GM21390 (cell line): ENCODE results near the gene ARNT2.
"Not testable (repeated sequence)": the region's sequence is repeated elsewhere in the genome, so short reads cannot be mapped to it uniquely, and the experiment has no call there.

ENCODE experiments used
- ATAC-seq: cut with Tn5 transposase; IDR thresholded peaks from one replicate; pipeline ENCODE4 v1.9.1; 2021; ENCODE audit not compliant: unreplicated experiment

The ARNT2 gene

DNA sequence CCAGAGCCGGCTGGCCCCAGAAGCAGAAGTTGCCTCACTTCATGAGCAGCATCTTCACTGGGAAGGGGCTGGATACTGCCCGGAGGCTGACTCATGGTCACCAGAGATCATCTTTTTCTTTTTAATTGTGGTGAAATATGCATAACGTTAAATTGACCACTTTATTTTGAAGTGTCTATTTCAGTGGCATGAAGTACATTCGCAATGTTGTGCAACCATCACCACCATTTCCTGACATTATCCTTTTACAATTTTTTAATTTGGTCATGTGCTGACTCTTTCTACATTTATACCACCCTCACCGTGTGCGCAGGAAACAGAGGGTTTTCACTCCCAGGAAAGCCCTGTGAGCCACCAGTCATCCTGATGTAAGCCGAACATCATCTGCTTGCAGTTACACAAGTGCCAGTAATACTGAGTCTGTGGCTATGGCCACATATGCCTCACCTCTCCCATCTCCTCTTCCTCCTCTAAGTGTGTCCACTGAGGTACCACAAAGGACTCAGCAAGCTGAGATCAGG, 239.3 kb downstream of the ARNT2 start:
- no peak for ATAC-seq

DNA sequence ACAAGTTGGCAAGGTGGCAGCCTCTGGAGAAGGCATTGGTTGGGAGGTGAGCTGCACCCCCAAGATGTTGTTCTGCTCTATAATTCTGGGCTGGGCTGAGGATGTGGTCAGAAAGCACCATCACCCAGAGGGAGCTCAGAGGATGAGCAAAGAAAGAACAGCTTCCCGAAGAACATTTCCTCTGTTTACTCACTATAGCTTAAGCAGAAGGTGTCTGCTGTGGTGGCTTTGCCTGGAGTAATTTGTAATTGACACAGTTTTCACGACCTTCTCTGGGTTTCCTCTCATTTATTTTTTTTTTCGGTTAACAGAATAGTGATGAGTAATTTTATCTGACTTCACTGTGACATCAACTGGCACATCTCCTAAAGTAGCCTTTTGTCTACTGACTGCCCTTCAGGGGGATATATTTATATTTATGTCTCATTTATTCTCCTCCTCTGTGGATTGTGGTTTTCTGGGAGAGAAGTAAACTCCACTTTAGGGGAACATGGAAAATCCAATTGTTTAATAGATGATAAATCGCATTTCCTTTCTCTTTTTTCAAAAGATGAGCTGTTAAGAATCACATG, 241.4 kb downstream of the ARNT2 start:
- ATAC-seq, result no peak

DNA sequence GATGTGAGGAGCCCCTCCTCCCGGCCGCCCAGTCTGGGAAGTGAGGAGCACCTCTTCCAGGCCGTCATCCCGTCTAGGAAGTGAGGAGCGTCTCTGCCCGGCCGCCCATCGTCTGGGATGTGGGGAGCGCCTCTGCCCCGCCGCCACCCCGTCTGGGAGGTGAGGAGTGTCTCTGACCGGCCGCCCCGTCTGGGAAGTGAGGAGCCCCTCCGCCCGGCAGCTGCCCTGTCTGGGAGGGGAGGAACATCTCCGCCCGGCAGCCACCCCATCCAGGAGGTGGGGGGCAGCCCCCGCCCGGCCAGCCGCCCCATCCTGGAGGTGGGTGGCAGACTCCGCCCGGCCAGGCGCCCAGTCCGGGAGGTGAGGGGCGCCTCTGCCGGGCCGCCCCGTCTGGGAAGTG, 243.2 kb downstream of the ARNT2 start:
- not testable (repeated sequence) for ATAC-seq
